ENCODE measurements around the gene MSH5.

GRCh38 chr6:31771992-31772358 lies 32.2 kb downstream of the MSH5 start:
- TF ChIP-seq CTCF (conservative IDR thresholded peaks at IDR 0.05; ENCODE audit: low read depth in 2 of 2) (no peak), EZH2phosphoT487 (IDR thresholded peaks at IDR 0.05; ENCODE audit: unreplicated experiment) (no peak)
